ENCODE data around the gene TRIM54.

Gene TRIM54

GRCh38 chr2:27307545-27308358, 25.5 kb downstream of the TRIM54 start:
- DNase-seq (ENCODE audit: low spot score), result no peak
- TF ChIP-seq CTCF (IDR thresholded peaks at IDR 0.05; ENCODE audit: extremely low read depth, missing control alignments), result no peak

- DNase-seq (ENCODE audit: low spot score), result no peak
- TF ChIP-seq CTCF (IDR thresholded peaks at IDR 0.05; ENCODE audit: extremely low read depth, missing control alignments), result no peak
Observed at GRCh38 chr2:27308359-27308881, 26.2 kb downstream of the TRIM54 start, which contains the start of gene UCN. Gene UCN (minus strand): TSS chr2:27308445. CDS start chr2:27307895, 550 bp downstream.

GRCh38 chr2:27309651-27310050, 27.4 kb downstream of the TRIM54 start:
- DNase-seq (ENCODE audit: low spot score), result no peak
- TF ChIP-seq CTCF (IDR thresholded peaks at IDR 0.05; ENCODE audit: extremely low read depth, missing control alignments), result no peak

GRCh38 chr2:27312152-27312551, 29.9 kb downstream of the TRIM54 start:
- no peak for DNase-seq (ENCODE audit: low spot score)
- no peak for TF ChIP-seq CTCF (IDR thresholded peaks at IDR 0.05; ENCODE audit: extremely low read depth, missing control alignments)

GRCh38 chr2:27313882-27314645, 31.8 kb downstream of the TRIM54 start:
- no peak for TF ChIP-seq CTCF (IDR thresholded peaks at IDR 0.05; ENCODE audit: extremely low read depth, missing control alignments)
- DNase-seq (ENCODE audit: low spot score), result no peak

GRCh38 chr2:27314709-27315108, 32.5 kb downstream of the TRIM54 start:
- DNase-seq (ENCODE audit: low spot score), result no peak
- TF ChIP-seq CTCF (IDR thresholded peaks at IDR 0.05; ENCODE audit: extremely low read depth, missing control alignments), result no peak

GRCh38 chr2:27315122-27315521, 32.9 kb downstream of the TRIM54 start:
- no peak for DNase-seq (ENCODE audit: low spot score)
- no peak for TF ChIP-seq CTCF (IDR thresholded peaks at IDR 0.05; ENCODE audit: extremely low read depth, missing control alignments)
